BE2C (cell line): ENCODE results near the gene SYT5.
A peak's percentile ranks its signal among the peaks of the same experiment; 100 is the strongest.

Experiments
- DNase-seq: peaks from one replicate; pipeline ENCODE4 v3.0.0-alpha.2; 2020
- H3K27me3 ChIP-seq: fragments of 250-450 bp; sonication (Bioruptor Pico); 2 replicates; pipeline ENCODE4 v1.5.1; 2020; ENCODE audit warnings: mild to moderate bottlenecking
- H3K36me3 ChIP-seq: fragments of 250-450 bp; sonication (Bioruptor Pico); 2 replicates; pipeline ENCODE4 v1.5.1; 2020; ENCODE audit warnings: mild to moderate bottlenecking
- H3K4me1 ChIP-seq: fragments of 250-450 bp; sonication (Bioruptor Pico); 2 replicates; pipeline ENCODE4 v1.5.1; 2020
- H3K4me3 ChIP-seq: 2 replicates; pipeline ENCODE4 v1.5.1; 2011; ENCODE audit warnings: low read depth, low read length
- H3K9me3 ChIP-seq: fragments of 250-450 bp; sonication (Bioruptor Pico); 2 replicates; pipeline ENCODE4 v1.5.1; 2020
- CTCF ChIP-seq: IDR thresholded peaks from 2 replicates; pipeline ENCODE4 v1.5.1; 2012; ENCODE audit warnings: mild to moderate bottlenecking, low read depth, low read length

SYT5 gene

GRCh38 chr19:55186080-55186479 lies 6.0 kb upstream of the SYT5 start:
- Histone ChIP-seq H3K27me3 (no peaks in the 10 kb centered on the region), H3K4me1 (no peaks in the 10 kb centered on the region)
- DNase-seq: no peak

DNA sequence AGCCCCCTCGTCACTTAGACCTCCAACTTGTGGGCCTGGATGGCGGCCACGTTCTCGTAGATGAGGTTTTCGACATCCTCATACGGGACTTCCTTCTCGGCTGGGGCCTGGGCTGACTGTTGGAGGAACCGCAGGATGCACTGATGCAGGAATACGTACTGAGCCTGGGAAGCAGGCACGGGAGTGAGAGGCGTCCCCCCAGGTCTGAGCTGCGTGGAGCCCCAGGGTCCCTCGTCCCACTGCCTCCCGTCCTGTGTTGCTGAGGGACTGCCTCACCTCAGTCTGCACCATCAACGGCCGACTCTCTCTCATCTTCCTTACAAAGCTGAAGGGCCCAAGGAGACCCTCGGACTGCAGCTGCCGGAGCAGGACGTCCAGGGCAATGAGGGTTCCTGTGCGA lies 1.7 kb upstream of the SYT5 start:
- Histone ChIP-seq H3K9me3 (no peaks in the 10 kb centered on the region), H3K4me1 (no peaks in the 10 kb centered on the region; the same call in 1 of the 2 replicates), H3K36me3 (no peaks in the 10 kb centered on the region), H3K4me3 (no peak overlapping the region), H3K27me3 (no peaks in the 10 kb centered on the region)
- TF ChIP-seq CTCF: no peak
- DNase-seq: no peak

More at GRCh38 chr19:55186080-55186479, 6.0 kb upstream of the SYT5 start:
- no peak for TF ChIP-seq CTCF
- Histone ChIP-seq H3K36me3 (no peaks in the 10 kb centered on the region), H3K4me3 (no peak overlapping the region), H3K9me3 (peaks cover 3% of the 10 kb centered on the region)

DNA sequence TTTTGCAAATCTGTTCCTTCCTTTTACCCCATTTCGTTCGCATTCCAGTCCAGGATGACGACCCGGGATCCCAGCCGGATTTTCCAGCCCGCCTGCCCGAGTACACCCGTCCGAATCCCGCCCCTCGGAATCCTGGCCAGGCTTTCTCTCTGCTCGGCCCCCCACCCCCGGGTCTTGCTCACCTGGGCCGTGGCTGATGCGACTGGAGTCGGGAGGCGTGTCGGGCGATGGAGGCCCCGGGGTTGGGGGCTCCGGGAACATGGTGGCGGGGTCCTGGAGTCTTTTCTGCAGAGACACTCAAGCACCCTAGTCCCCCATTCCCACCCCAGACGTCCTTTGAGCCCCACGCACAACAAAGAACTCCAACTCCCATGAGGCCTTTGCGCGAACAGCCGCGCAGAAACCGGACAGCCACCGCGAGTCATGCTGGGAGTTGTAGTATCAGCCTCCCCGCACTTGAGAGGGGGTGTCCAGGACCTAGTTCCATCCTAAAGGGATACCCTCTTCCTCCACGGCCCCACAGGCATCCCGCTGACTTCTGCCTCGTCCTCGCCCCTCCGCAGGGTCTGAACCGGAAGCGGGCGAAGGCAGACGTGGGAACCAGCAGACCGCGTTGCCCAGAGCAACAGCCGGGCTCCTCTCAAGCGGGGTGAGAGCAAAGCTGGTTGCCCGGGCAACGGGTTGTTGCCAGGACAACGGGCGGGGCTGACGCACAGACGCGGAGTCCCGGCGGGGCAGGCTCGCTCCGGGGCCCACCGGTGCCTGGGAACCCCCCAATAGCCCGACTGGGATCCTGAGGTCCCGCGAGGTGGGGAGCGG lies 1.1 kb downstream of the SYT5 start:
- peak; percentile 95 for DNase-seq
- H3K27me3 ChIP-seq: no peaks in the 10 kb centered on the region
- no peaks in the 10 kb centered on the region for H3K9me3 ChIP-seq
- H3K36me3 ChIP-seq: no peaks in the 10 kb centered on the region
- no peak for TF ChIP-seq CTCF
- peaks cover 2% of the 10 kb centered on the region; the same call in 1 of the 2 replicates for H3K4me1 ChIP-seq
- peak overlapping the region; percentile 78 for H3K4me3 ChIP-seq

GRCh38 chr19:55176076-55176475 lies 4.0 kb downstream of the SYT5 start:
- DNase-seq: no peak
- Histone ChIP-seq H3K4me1 (peaks cover 2% of the 10 kb centered on the region; the same call in 1 of the 2 replicates), H3K4me3 (no peak overlapping the region), H3K36me3 (no peaks in the 10 kb centered on the region), H3K27me3 (peaks cover 25% of the 10 kb centered on the region), H3K9me3 (no peaks in the 10 kb centered on the region)
- no peak for TF ChIP-seq CTCF

DNA sequence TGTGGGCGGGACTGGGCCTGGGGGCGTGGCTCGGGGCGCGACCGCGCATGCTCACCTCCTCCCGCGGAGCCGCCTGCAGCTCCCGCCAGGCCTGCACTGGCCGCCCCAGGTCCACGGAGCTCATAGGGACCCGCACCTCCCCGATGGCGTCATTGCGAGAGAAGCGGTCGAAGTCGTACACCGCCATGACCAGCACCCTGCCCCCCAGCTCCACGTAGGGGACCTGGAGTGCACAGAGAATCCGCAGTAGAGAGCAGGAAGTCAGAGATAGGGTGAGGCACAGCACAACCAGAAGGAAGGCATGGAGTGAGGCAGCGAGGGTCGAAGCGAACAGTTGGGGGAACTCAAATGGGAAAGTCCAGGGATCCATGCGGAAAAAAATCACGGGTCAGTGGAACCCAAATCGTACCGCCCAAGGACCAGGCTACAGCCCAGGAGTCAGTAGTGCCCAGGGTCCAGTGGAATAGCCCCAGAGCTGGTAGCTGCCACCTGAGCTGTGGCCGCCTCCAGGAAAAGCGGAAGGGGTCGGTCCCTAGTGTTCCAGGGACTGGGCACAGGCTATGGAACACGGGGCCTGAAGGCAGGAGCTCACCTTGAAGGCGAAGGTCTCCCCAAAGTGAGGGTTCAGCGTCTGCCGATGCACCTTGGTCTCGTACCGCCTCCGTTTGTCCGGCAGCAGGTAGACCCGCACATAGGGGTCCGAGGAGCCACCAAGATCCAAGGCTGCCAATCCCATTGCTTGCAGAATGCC lies 4.8 kb downstream of the SYT5 start:
- peak; percentile 76 for DNase-seq
- no peak for TF ChIP-seq CTCF
- Histone ChIP-seq H3K36me3 (no peaks in the 10 kb centered on the region), H3K4me1 (peaks cover 2% of the 10 kb centered on the region; the same call in 1 of the 2 replicates), H3K9me3 (no peaks in the 10 kb centered on the region), H3K4me3 (peak overlapping the region; percentile 16; the same call in 1 of the 2 replicates), H3K27me3 (peaks cover 33% of the 10 kb centered on the region)
